Endothelial cell (in vitro differentiated cells): Measurements from ENCODE around the gene MRPL4. TPM values are rescaled to one million over a fixed set of nuclear protein-coding genes. Genes with fewer than 3 reads are reported as not detected.
A peak's percentile ranks its signal among the peaks of the same experiment; 100 is the strongest.

Experiments used
- DNase-seq: peaks from one replicate; pipeline ENCODE4 v3.0.0; 2021; ENCODE audit warnings: low spot score
- H3K27ac Mint-ChIP-seq: one replicate; pipeline ENCODE4 v1.8.0; 2021; ENCODE audit warnings: mixed read lengths, inconsistent platforms; ENCODE audit not compliant: unreplicated experiment
- H3K27me3 Mint-ChIP-seq: one replicate; pipeline ENCODE4 v1.8.0; 2021; ENCODE audit warnings: mild to moderate bottlenecking, moderate library complexity, mixed read lengths, inconsistent platforms; ENCODE audit not compliant: unreplicated experiment
- H3K36me3 Mint-ChIP-seq: one replicate; pipeline ENCODE4 v1.8.0; 2021; ENCODE audit warnings: mild to moderate bottlenecking, low read depth, mixed read lengths, inconsistent platforms; ENCODE audit not compliant: unreplicated experiment
- H3K4me1 Mint-ChIP-seq: one replicate; pipeline ENCODE4 v1.8.0; 2021; ENCODE audit warnings: mild to moderate bottlenecking, mixed read lengths, inconsistent platforms; ENCODE audit not compliant: unreplicated experiment
- H3K4me3 Mint-ChIP-seq: one replicate; pipeline ENCODE4 v1.8.0; 2021; ENCODE audit warnings: mild to moderate bottlenecking, mixed read lengths, inconsistent platforms; ENCODE audit not compliant: unreplicated experiment
- H3K9me3 Mint-ChIP-seq: one replicate; pipeline ENCODE4 v1.8.0; 2021; ENCODE audit warnings: mixed read lengths, inconsistent platforms; ENCODE audit not compliant: unreplicated experiment
- CTCF ChIP-seq: fragments of 200-600 bp; sonication (generic); IDR thresholded peaks from one replicate; pipeline ENCODE4 v1.5.0; 2021; ENCODE audit warnings: antibody characterized with exemption; ENCODE audit not compliant: unreplicated experiment
- total RNA-seq: library from RNA; stranded (reverse); fragmentation: NEBNext Ultra II Directional; extraction: Animal tissue kit (Norgen Biotek cat#: 25700); gene quantifications from one replicate; pipeline ENCODE4 v1.2.1, GENCODE V29; 2021; ENCODE audit not compliant: unreplicated experiment

MRPL4 gene
- total RNA-seq, 1 donor from 2014 or later = 51.3 TPM

- DNase-seq = no peak
- no peaks in the 10 kb centered on the region for H3K36me3 Mint-ChIP-seq
- no peak overlapping the region for H3K27ac Mint-ChIP-seq
- H3K4me3 Mint-ChIP-seq = no peak overlapping the region
- no peaks in the 10 kb centered on the region for H3K27me3 Mint-ChIP-seq
- TF ChIP-seq CTCF = no peak
- H3K9me3 Mint-ChIP-seq = no peaks in the 10 kb centered on the region
- H3K4me1 Mint-ChIP-seq = no peaks in the 10 kb centered on the region
Measured at GRCh38 chr19:10217085-10217484, 34.9 kb upstream of the MRPL4 start.

GRCh38 chr19:10219678-10220077 lies 32.3 kb upstream of the MRPL4 start:
- peak; percentile 39 for TF ChIP-seq CTCF
- peaks cover 5% of the 10 kb centered on the region for H3K36me3 Mint-ChIP-seq
- H3K27ac Mint-ChIP-seq = no peak overlapping the region
- H3K27me3 Mint-ChIP-seq = peaks cover 3% of the 10 kb centered on the region
- DNase-seq = no peak
- no peak overlapping the region for H3K4me3 Mint-ChIP-seq
- no peaks in the 10 kb centered on the region for H3K4me1 Mint-ChIP-seq
- H3K9me3 Mint-ChIP-seq = no peaks in the 10 kb centered on the region

GRCh38 chr19:10220695-10221094 lies 31.3 kb upstream of the MRPL4 start:
- no peak overlapping the region for H3K4me3 Mint-ChIP-seq
- H3K27ac Mint-ChIP-seq = no peak overlapping the region
- no peaks in the 10 kb centered on the region for H3K9me3 Mint-ChIP-seq
- no peak for TF ChIP-seq CTCF
- H3K27me3 Mint-ChIP-seq = peaks cover 3% of the 10 kb centered on the region
- DNase-seq = no peak
- no peaks in the 10 kb centered on the region for H3K4me1 Mint-ChIP-seq
- peaks cover 5% of the 10 kb centered on the region for H3K36me3 Mint-ChIP-seq

DNA sequence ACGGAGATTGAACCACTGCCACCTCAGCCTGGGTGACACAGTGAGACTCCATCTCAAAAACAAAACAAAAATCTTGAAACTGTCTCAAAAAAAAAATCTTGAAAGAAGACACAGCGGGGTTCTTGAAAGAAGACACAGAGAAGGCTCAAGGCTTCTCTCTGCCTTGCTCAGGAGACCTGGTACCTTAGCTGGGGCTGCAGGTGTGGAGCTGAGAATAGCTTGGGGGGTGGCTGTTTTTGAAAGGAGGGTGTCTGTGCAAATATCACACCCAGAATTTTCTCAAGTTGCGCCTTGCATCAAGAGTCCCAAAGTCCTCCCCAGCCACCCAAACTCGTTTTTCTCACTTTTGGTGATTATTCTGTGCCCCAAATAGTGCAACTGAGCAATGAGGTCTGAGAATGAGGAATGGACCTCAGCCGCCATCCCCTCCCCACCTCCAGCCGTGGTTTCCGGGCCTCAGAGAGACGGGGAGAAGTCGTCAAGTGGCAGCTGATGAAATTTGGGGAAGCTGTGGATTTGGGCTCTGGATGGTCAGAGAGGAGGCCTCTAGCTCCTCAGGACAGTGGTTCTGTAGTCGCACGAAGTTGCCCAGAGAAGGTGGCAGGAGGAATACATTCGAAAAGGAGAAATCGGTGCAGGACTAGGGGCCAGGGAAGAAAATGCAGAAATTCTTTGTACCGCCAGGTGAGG lies 29.7 kb upstream of the MRPL4 start:
- Mint-ChIP-seq H3K27me3 (peaks cover 3% of the 10 kb centered on the region), H3K9me3 (no peaks in the 10 kb centered on the region), H3K36me3 (peaks cover 9% of the 10 kb centered on the region), H3K4me1 (peaks cover 3% of the 10 kb centered on the region), H3K27ac (peak overlapping the region; percentile 36), H3K4me3 (peak overlapping the region; percentile 24)
- no peak for TF ChIP-seq CTCF
- no peak for DNase-seq

DNA sequence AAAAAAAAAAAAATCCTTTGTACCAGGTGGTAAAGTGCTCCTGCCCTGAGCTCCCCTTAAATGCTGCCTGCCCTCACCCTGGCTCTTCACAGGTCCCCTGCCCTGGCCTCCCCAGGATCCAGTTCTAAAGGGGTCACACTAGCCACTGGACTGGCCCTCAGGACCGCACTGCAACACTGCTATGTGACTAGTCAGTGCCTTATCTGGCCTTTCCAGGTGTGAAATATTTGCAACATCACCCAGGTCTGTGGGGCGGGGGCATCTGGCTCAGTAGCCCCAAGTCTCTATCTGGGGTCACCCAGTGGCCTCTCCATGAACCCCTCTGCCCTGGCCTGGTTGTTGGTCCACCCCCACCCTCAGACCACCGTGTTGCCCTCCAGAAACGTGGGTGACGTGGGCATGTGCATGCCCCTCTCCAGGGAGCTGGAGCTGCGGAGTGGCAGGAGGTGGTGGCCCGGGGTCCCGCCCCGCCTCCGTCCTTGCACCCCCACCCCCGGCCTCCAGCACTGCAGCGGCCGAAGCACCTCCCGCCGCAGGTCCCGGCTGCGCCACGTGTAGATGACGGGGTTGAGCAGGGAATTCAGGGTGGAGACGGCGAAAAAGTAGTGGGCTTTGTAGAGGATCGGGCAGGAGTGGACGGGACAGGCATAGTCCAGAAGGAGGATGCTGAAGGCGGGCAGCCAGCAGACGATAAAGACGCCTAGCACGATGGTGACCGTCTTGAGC lies 28.4 kb upstream of the MRPL4 start:
- Mint-ChIP-seq H3K9me3 (no peaks in the 10 kb centered on the region), H3K27me3 (peaks cover 3% of the 10 kb centered on the region), H3K4me3 (no peak overlapping the region), H3K36me3 (peaks cover 9% of the 10 kb centered on the region), H3K4me1 (peaks cover 3% of the 10 kb centered on the region), H3K27ac (no peak overlapping the region)
- no peak for TF ChIP-seq CTCF
- no peak for DNase-seq
